A549 treated with dexamethasone at 1 μM for 4 hours (cell line): ENCODE measurements around the gene KIAA1614. TPM values are rescaled to one million over a fixed set of nuclear protein-coding genes. Genes with fewer than 3 reads are reported as not detected.

Experiments
- total RNA-seq: library from RNA; stranded (reverse); fragments of 200-300 nt; extraction: Qiagen RNA extraction; gene quantifications from 5 replicates; pipeline ENCODE4 v1.2.3, GENCODE V29; 2022

KIAA1614 gene, protein sequence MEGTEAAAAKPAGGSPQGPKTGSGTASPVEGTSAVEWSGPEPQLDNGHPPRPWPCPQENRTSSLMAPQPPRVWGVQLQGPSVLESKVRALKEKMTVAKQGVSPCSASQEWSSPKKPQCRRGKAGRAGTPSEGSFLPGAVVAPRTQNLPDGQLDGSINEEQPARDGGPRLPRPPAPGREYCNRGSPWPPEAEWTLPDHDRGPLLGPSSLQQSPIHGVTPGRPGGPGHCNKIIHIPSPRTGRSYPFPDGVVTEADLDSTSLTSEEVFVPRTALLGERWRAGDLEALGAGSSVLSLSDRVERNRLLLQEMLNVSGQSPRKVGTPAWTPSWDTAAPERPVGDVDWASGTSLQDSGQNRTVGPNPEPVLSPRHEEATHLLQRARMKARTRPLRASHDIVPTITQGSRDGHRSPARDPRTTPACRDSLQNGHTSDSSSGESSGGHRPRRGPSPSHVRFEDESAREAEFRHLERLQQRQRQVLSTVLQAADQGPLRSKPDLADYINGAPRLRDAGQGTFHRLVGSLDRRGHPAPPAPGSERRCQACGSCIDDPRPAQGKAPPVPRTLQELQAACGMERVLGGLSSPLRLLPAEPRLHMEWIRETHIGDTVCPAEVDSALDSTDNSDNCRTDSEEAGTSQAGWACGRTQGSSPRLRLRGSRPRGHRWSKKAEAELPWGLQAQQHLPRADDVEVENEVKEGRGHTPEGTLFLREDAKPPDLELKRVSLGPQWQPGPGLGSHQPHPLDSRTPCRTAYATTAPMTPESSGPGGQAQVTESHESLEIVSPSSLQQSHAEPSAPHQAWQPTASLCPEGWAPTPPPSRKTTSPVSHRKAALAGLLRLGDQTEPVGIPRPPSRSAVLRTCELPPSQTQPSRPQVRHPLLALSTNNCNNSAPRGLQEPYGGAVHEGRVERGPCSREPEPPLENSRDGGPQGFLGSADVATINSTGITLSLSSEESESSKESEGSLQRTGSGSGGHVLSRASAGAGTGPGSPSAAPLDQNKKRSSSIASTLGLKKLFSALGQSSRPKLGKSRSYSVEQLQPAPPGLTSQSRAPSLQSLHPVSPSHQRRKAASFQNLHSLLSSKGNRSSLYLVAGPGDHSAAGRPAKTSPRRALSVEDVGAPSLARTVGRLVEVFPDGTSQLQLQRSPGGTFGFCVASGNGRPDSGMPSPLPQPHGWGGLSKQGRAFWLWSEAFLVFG
- 0.25 to 1.3 TPM (median 1.0 TPM) in 5 replicates for total RNA-seq

DNA sequence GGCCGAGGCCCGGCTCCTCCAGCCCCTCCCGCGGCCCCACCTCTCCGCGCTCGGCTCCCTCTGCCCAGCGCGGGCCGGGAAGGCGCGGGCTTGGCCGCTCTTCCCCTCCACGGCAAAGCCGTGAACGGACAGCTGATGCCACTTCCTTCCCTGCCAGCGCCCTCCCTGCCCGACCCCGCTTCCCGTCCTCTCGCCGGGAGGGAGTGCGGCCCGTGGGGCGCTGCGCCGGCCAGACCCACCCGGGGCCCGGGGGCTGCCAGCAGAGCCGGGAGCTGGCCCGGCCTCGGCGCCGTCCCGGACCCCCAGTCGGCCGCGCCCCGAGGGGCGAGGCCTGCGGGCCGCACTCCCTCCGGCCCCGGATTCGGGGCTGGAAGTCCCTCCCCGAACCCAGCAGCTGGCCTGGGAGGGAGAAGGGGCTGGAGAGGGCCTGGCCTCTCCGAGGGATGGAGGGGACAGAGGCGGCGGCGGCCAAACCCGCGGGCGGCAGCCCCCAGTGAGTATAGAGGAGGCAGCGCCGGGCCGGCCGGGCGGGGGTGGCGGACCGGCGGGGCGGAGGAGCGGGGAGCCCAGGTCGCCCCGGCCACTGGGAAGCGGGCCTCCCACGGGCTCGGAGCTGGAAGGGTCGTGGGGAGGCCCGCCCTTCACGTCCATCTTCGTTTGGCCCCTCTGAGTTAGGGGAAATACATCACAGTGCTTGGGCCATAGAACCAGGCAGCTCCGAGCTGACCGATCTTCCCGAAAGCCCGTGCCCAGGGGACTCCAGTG lies at the start of gene KIAA1614:
Gene KIAA1614 (plus strand): TSS at position 97 of the 765 bp plus-strand sequence. CDS start 347 bp downstream, at position 444.

Other genes with a start within 250 kb of the KIAA1614 start
- gene STX6, start 110.0 kb downstream of the KIAA1614 start, total RNA-seq: 11.4 to 13.2 TPM (median 13.1 TPM) in 5 replicates
- gene MR1, start 121.1 kb downstream of the KIAA1614 start, total RNA-seq: 5.4 to 6.6 TPM (median 6.0 TPM) in 5 replicates
- gene IER5, start 175.8 kb downstream of the KIAA1614 start, total RNA-seq: 22.4 to 31.5 TPM (median 29.2 TPM) in 5 replicates